Measurements from ENCODE around the gene HDAC9.
"Not testable (repeated sequence)": the region's sequence is repeated elsewhere in the genome, so short reads cannot be mapped to it uniquely, and the experiment has no call there.

The HDAC9 gene

GRCh38 chr7:18667466-18667865 lies 171.9 kb downstream of the HDAC9 start:
- ATAC-seq, result no peak

DNA sequence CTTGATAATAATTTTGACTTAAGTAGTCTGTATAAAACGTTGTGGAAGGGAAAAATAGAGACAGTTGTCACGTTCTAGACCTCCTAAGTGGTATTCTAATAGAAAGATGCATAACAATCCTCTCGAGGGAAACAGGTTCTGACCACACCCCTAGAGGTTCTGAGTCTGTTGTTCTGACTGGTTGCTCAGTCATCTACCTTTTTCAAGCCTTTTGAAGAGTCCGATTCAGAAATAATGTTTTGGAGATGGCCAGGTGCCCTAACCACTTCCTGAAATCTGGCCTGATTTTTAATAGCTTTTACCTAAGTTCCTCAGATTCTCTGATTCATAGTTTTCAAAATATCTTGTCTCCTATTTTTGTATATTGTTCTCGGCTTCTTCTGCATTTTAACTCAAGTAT lies 175.6 kb downstream of the HDAC9 start:
- ATAC-seq, result no peak

DNA sequence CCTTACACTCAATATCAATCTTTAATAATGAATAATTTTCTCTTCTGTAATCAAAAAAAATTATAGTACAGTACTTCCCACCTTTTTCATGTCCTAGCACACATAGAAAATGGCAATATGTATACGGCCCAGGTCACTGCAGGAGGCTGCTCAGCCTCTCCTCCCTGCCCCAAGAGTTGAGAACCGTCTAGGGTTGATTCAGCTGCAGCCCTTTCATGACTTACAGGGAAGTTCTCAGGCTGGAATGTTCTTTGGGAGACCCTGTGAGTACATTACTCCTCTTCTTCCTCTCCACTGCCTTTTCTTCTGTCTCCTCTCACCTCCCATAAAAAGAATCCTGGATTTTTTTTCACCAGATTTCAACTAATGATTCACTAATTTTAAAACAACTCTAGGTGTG lies 180.0 kb downstream of the HDAC9 start:
- ATAC-seq, result no peak

GRCh38 chr7:18679261-18679660 lies 183.7 kb downstream of the HDAC9 start:
- no peak for ATAC-seq

GRCh38 chr7:18680576-18680975 lies 185.0 kb downstream of the HDAC9 start:
- no peak for ATAC-seq

DNA sequence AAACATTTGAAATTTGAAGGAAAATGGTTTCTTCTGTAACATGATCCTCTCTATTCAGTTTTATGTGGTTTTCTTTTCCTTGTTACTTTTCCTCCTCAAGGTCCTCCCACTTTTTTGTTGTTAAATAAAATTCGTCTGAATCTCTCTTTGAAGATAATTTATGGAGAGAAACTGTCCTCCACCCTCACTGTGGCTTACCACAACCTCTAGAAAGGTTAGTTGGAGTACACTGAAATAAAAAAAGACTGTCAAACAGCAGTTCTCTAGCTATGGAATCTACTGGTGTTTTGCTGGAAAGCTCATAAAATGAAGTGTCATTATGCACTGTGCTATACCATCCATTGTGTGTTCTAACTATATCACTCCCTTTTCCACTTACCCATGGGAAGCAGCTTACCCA lies 189.4 kb downstream of the HDAC9 start:
- ATAC-seq, result no peak

- ATAC-seq, result no peak
Measured at GRCh38 chr7:18685971-18686370, 190.4 kb downstream of the HDAC9 start.

DNA sequence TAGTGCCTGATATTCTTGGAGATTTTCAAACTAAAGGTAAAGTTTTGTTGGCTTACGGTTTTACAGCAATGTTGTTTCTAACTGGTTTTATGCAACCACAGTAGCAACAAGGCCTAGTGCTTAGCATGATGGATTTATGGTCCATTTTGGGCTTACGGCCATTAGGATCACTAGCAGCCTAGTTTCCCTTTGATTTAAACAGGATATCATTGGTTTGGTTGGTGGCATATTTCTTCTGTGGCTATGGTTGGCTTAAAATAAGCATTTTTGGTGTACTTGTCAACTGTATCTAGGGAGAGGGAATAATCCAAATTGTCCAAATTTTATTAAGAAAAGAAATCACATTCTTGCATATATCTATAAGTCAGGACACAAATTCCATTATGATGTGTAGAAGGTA lies 194.0 kb downstream of the HDAC9 start:
- no peak for ATAC-seq

GRCh38 chr7:18693406-18693805 lies 197.9 kb downstream of the HDAC9 start:
- no peak for ATAC-seq

DNA sequence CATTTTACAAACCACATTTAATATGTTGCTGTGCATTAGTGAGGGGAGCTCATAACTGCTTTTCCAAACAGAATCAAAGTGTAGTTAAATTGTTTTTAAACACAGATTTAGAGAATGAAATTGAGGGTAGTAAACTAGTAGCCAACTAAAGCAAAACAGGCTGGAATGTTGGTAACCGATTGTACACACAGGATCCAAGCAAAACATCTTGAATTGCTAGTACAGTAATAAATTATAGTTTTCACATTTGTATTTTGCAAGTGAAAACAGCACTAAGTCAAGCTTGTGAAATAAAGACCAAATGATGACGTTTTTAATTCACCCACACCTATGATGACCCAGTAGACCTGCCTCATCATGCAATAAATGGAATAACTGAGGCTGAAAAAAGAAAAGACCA lies 198.3 kb downstream of the HDAC9 start:
- no peak for ATAC-seq

DNA sequence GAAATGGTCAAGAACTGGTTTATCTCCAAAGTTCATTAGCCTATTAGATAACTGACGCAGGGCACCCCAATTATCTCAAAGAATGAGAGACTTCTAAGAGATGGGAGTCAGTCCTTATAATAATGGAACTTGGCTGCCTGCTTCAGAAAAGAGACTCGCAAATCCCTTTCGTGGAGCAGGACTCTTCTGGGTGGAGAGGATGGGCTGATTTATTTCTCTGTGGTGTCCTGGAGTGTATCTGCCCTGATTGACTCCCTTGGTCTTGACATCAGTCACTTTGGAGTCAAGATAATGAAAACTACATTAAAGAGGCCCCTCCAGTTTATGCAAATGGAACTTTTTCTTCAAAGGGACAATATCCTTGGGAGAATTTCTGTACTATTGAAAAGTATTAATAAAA lies 198.9 kb downstream of the HDAC9 start:
- no peak for ATAC-seq

GRCh38 chr7:18694911-18695310 lies 199.4 kb downstream of the HDAC9 start:
- no peak for ATAC-seq

DNA sequence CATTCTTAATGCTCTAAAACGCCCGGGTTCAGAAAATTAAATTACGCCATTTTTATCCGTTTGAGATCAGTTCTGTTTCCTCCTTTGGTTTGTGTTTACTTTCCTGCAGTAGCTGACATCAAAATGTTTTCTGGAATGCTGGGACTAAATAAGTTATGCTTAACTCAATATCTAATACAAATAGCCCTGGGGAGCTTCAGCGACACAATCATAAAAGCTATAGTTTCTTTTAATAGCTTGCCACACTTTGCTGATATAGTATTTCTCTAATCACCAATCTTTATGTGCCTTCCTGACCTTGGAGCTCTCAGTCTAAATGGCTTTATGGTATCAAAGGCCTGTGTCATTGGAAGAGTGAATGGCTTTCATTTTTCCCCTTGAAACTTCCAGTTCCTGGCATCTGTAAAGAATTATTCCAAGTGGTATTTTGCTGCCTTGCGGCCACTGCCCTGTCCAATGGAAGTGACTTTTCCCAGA lies 202.7 kb downstream of the HDAC9 start:
- no peak for ATAC-seq

DNA sequence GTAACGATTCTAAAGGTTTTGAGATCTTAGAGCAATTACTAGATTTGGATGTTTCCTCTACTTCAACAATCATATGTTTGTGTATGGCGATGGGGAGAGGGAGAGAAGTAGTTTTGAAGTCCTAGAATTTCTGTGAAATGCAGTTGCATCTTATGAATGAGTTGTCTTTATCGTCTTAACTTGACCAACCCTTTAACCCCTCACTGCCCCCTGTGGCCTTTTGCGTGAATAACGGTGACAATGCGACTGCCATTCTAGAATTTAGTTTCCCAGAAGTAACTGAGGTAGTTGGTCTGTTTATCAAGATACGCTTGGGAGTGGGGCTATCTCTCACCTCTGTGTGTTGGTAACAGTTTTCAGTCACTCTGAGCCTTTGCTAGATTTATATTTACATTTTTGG lies 204.6 kb downstream of the HDAC9 start:
- no peak for ATAC-seq

DNA sequence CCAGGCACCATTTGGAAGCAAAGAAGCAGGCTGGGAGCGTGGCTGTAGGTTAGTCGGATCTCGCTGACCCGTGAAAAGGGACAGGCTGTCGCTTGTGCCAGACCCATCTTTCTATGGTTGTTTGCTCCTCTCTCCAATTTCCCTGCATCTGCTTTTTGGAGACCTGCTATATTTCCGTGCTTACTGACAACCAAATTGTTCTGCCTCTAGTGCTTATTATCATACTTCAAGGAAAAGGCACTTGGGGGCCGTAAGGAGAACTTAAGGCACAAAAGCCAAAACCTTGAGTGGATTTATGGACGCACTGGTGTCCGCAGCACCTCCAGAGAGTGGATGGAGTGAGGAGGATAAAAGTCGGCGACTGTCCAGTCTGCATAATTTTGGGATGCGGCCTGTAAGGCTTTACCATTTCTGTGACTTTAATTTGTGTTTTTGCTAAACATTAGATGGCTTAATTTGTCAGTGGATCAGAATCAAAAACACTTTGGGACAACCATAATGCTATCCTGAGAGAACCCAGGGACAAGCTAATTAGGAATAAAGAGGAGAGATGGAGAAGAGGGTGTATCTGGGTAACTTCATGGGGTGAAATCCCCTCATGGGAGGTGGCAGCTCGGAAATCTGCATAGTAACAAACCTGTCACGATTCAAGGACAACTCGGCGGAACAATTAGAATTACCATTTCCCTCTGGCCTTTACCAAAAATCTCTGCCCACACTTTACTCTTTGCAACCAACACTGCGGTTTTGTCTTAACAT lies 206.7 kb downstream of the HDAC9 start:
- no peak for ATAC-seq

DNA sequence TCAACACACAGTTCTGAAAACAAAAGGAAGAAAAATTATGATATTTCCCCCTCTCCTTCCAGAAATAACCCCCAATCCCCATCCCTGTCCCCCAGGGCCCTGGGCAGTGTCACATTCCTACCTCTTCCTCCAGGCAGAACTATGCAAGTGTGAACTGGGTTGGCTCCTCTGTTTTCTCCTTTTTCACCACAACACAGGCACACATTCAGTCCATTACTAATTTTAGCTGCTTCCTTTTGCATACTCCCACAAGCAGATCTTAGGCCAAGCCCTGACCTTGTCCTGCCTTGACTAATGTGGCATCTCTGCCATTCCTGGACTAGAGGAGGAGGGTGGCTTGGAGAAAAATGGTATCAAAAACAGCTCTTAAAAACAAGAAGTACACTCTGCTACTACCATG lies 208.1 kb downstream of the HDAC9 start:
- ATAC-seq, result no peak

- no peak for ATAC-seq
Measured at GRCh38 chr7:18706670-18707069, 211.1 kb downstream of the HDAC9 start.

DNA sequence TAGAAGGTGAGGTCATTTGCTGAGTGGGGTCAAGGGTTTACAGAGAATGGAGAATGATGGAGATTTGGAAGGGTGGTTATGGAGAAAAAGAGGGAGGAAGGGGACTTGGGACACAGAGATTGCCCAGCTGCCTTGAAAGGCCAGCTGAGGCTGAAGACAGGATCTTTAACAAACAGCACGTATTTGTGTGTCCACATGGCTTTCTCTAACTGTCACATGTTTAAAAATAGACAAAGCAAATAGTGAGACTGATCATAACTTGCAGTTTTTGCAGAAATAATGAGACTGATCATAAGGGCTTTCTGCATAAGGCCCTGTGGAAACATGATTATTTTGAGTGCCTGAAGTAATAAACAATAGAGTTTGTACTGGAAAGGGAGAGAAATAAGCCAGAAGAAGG lies 212.7 kb downstream of the HDAC9 start:
- no peak for ATAC-seq

DNA sequence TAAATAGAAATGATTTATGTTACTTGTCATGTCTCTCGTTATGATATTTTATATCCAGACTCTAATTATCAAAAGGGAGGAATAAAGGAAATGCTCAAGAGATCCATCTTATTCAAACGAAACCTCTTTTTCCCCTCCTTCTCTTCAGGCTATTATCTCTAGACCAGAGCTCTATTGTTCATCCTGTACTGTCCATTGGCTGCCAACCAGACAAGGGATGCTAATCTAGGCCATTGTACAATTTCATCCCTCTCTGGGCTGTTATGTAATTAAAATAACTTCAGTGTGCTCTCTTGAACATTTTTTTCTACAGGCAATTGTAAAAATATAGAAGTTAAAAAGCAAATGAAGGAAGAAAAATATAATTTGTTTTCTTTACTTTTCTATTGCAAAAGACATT lies 220.4 kb downstream of the HDAC9 start:
- no peak for ATAC-seq

- ATAC-seq, result no peak
Measured at GRCh38 chr7:18721429-18721828, 225.9 kb downstream of the HDAC9 start.

- no peak for ATAC-seq
Measured at GRCh38 chr7:18724318-18724717, 228.8 kb downstream of the HDAC9 start.

DNA sequence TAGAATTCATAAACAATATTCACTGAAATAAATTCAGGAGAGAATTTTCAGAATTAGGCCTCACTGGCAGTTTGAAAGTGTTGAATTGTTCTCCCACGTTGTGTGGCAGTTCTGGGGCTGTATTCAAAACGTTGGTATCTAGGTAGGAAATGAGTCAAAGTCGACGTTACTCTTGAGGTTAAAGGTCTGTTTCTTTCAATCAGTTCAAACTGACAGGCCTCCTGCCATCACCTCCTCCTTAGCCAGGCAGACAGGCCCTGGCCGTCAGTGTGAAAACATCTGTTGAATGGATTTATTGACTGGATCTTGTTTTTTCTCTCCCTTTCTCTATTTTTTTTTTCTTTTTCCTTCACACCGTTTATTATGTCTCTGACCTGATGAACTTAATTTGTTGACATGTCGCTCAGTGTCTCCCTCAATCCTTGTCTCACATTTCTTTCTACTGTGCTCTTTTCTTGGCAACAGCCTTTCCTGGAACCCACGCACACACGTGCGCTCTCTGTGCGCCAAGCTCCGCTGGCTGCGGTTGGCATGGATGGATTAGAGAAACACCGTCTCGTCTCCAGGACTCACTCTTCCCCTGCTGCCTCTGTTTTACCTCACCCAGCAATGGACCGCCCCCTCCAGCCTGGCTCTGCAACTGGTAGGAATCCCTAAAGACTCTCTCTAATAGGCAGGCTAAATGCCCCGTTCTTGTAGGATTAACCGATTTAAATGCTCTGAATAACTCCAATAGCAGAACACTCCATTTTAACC lies 231.7 kb downstream of the HDAC9 start:
- ATAC-seq, result no peak

DNA sequence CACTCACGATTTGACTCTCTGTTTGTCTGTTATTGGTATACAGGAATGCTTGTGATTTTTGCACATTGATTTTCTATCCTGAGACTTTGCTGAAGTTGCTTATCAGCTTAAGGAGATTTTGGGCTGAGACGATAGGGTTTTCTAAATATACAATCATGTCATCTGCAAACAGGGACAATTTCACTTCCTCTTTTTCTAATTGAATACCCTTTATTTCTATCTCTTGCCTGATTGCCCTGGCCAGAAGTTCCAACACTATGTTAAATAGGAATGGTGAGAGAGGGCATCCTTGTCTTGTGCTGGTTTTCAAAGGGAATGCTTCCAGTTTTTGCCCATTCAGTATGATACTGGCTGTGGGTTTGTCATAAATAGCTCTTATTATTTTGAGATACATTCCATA lies 240.5 kb downstream of the HDAC9 start:
- ATAC-seq, result not testable (repeated sequence)

GRCh38 chr7:18740579-18740988 lies 245.0 kb downstream of the HDAC9 start:
- ATAC-seq, result peak in 1 of 2 donors; percentile 36
